K562 (cell line): ENCODE data around the gene SPATC1L. TPM values are rescaled to one million over a fixed set of nuclear protein-coding genes. Genes with fewer than 3 reads are reported as not detected.

Experiments
- BRF1 ChIP-seq: IDR thresholded peaks from 3 replicates; pipeline ENCODE4 v1.6.1; 2011; ENCODE audit warnings: borderline replicate concordance, mild to moderate bottlenecking; ENCODE audit not compliant: insufficient read length; ENCODE audit errors: extremely low read depth
- DIDO1 ChIP-seq: fragments of 450-650 bp; IDR thresholded peaks from 2 replicates; pipeline ENCODE4 v1.6.1; 2016; ENCODE audit warnings: low read depth, missing biosample characterization, missing genetic modification characterization
- ELF1 ChIP-seq: fragments of 200-800 bp; sonication (Bioruptor generic); IDR thresholded peaks from 2 replicates; pipeline ENCODE4 v1.6.1; 2016; ENCODE audit warnings: missing genetic modification characterization, missing compliant biosample characterization
- FIP1L1 ChIP-seq: fragments of 200-400 bp; formaldehyde crosslinking; IDR thresholded peaks from 2 replicates; pipeline ENCODE4 v1.6.1; 2018; ENCODE audit warnings: mild to moderate bottlenecking, low read depth, low read length; ENCODE audit not compliant: poor library complexity, severe bottlenecking
- MYBL2 ChIP-seq, 2 experiments: fragments of 450-650 bp in 1 of 2; sonication (generic) in 1 of 2; formaldehyde crosslinking in 1 of 2; IDR thresholded peaks; 2 replicates each; pipeline versions ENCODE4 v1.6.1 to v1.8.1; 2017 to 2022; ENCODE audit warnings: borderline replicate concordance in 1 of 2, inconsistent platforms in 1 of 2, low read depth in 1 of 2, mild to moderate bottlenecking in 1 of 2, missing genetic modification reagents in 1 of 2, moderate library complexity in 1 of 2
- NFYB ChIP-seq: IDR thresholded peaks from 2 replicates; pipeline ENCODE4 v1.6.1; 2011; ENCODE audit warnings: mild to moderate bottlenecking, moderate library complexity; ENCODE audit not compliant: insufficient read length; ENCODE audit errors: extremely low read depth
- TGIF2 ChIP-seq: sonication (generic); formaldehyde crosslinking; IDR thresholded peaks from 2 replicates; pipeline ENCODE4 v1.8.1; 2022; ENCODE audit warnings: mild to moderate bottlenecking, missing genetic modification reagents, moderate library complexity
- ZBTB1 ChIP-seq: sonication (generic); formaldehyde crosslinking; IDR thresholded peaks from 2 replicates; pipeline ENCODE4 v1.8.1; 2023; ENCODE audit warnings: missing genetic modification reagents, low read depth, mild to moderate bottlenecking, borderline replicate concordance
- polyA plus RNA-seq, 8 experiments: library from polyadenylated mRNA; depleted of rRNA in 4 of 8; stranded (reverse) in 5 of 8; unstranded in 3 of 8; fragments of >200 nt; fragmentation: Nextera tagmentation in 2 of 8; fragmentation: Illumina TruSeq in 1 of 8; extraction: Ambion mirVana in 2 of 8; extraction: Trizol in 1 of 8; gene quantifications; 2 replicates each; pipeline versions ENCODE4 v1.2.1 to v1.2.3, GENCODE V29; 2011 to 2014; ENCODE audit warnings: inconsistent platforms in 1 of 8, missing spikeins in 1 of 8
- total RNA-seq, 7 experiments: library from RNA; depleted of rRNA in 6 of 7; stranded (reverse); fragments of >200 nt in 6 of 7; fragmentation: Illumina TruSeq in 2 of 7; extraction: Trizol in 2 of 7; gene quantifications; 2 replicates each; pipeline versions ENCODE4 v1.2.1 to v1.2.3, GENCODE V29; 2011 to 2021; ENCODE audit warnings: low replicate concordance in 1 of 7
- TF ChIP-seq, protein P1 (sequence below), 2 experiments: fragments of 450-650 bp; IDR thresholded peaks; 2 replicates each; pipeline ENCODE4 v1.6.1; 2018; ENCODE audit warnings: mild to moderate bottlenecking in 2 of 2, low read depth in 1 of 2; ENCODE audit not compliant: partially characterized antibody in 2 of 2
- TF ChIP-seq, protein P2 (sequence below): fragments of 250-450 bp; sonication (Bioruptor Pico); IDR thresholded peaks from 2 replicates; pipeline ENCODE4 v1.8.0; 2022; ENCODE audit warnings: moderate library complexity, mild to moderate bottlenecking, inconsistent platforms
- TF ChIP-seq, protein P3 (sequence below): fragments of 450-650 bp; conservative IDR thresholded peaks from 2 replicates; pipeline ENCODE4 v1.6.1; 2016; ENCODE audit warnings: missing genetic modification characterization, low read depth, mild to moderate bottlenecking, missing compliant biosample characterization, moderate library complexity
- TF ChIP-seq, protein P4 (sequence below): fragments of 450-650 bp; formaldehyde crosslinking; IDR thresholded peaks from 2 replicates; pipeline ENCODE4 v1.4.0; 2022; ENCODE audit warnings: missing genetic modification characterization

SPATC1L gene
- total and polyA plus RNA-seq, 9 of the 15 experiments (the other 6 are each of a cell fraction or from before 2014, with no cell fraction given), result 0.14 to 121 (median 34.0) TPM; not detected in 1

DNA sequence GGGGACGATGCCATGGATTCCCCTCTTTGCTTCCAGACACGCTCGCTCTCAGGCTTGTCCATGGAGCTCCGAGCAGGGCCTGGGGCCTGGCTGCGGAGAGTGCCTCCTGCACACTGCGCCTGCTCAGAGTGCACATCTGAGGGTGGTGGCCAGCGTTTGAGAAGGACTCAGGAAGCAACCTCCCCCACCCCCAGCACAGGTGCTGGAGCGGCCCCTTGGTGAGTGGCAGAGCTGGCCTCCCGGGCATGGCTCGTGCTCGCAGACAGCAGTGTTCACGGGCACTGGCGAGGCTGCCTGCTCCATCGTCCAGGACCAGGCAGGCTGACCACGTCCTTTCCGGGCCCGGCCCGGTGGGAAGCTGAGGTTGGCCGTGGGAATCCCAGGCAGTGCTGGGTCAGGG is 2.8 kb downstream of the SPATC1L start (continued):
- TF ChIP-seq, protein P1, sequence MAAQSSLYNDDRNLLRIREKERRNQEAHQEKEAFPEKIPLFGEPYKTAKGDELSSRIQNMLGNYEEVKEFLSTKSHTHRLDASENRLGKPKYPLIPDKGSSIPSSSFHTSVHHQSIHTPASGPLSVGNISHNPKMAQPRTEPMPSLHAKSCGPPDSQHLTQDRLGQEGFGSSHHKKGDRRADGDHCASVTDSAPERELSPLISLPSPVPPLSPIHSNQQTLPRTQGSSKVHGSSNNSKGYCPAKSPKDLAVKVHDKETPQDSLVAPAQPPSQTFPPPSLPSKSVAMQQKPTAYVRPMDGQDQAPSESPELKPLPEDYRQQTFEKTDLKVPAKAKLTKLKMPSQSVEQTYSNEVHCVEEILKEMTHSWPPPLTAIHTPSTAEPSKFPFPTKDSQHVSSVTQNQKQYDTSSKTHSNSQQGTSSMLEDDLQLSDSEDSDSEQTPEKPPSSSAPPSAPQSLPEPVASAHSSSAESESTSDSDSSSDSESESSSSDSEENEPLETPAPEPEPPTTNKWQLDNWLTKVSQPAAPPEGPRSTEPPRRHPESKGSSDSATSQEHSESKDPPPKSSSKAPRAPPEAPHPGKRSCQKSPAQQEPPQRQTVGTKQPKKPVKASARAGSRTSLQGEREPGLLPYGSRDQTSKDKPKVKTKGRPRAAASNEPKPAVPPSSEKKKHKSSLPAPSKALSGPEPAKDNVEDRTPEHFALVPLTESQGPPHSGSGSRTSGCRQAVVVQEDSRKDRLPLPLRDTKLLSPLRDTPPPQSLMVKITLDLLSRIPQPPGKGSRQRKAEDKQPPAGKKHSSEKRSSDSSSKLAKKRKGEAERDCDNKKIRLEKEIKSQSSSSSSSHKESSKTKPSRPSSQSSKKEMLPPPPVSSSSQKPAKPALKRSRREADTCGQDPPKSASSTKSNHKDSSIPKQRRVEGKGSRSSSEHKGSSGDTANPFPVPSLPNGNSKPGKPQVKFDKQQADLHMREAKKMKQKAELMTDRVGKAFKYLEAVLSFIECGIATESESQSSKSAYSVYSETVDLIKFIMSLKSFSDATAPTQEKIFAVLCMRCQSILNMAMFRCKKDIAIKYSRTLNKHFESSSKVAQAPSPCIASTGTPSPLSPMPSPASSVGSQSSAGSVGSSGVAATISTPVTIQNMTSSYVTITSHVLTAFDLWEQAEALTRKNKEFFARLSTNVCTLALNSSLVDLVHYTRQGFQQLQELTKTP (IDR thresholded peaks at IDR 0.05; ENCODE audit: low read depth in 1 of 2, partially characterized antibody in 2 of 2), result no peak
- TF ChIP-seq, protein P2, sequence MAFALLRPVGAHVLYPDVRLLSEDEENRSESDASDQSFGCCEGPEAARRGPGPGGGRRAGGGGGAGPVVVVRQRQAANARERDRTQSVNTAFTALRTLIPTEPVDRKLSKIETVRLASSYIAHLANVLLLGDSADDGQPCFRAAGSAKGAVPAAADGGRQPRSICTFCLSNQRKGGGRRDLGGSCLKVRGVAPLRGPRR, result no peak
- TF ChIP-seq FIP1L1 (peak; percentile 10), ELF1 (no peak), NFYB (no peak), ZBTB1 (no peak), TGIF2 (CRISPR knock-in tag) (no peak), BRF1 (no peak), MYBL2 (IDR thresholded peaks at IDR 0.05; ENCODE audit: low read depth) (no peak), MYBL2 (CRISPR knock-in tag; IDR thresholded peaks at IDR 0.05; ENCODE audit: borderline replicate concordance) (no peak), DIDO1 (tag) (no peak)
- TF ChIP-seq, protein P3, sequence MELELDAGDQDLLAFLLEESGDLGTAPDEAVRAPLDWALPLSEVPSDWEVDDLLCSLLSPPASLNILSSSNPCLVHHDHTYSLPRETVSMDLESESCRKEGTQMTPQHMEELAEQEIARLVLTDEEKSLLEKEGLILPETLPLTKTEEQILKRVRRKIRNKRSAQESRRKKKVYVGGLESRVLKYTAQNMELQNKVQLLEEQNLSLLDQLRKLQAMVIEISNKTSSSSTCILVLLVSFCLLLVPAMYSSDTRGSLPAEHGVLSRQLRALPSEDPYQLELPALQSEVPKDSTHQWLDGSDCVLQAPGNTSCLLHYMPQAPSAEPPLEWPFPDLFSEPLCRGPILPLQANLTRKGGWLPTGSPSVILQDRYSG (tag), result no peak
- TF ChIP-seq, protein P4, sequence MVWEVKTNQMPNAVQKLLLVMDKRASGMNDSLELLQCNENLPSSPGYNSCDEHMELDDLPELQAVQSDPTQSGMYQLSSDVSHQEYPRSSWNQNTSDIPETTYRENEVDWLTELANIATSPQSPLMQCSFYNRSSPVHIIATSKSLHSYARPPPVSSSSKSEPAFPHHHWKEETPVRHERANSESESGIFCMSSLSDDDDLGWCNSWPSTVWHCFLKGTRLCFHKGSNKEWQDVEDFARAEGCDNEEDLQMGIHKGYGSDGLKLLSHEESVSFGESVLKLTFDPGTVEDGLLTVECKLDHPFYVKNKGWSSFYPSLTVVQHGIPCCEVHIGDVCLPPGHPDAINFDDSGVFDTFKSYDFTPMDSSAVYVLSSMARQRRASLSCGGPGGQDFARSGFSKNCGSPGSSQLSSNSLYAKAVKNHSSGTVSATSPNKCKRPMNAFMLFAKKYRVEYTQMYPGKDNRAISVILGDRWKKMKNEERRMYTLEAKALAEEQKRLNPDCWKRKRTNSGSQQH (CRISPR knock-in tag), result no peak
